Gastroesophageal sphincter (tissue), 3 donors: ENCODE data around the gene KRTAP1-5.

ENCODE experiments used
- CTCF ChIP-seq, 4 experiments: fragments of 200-600 bp in 2 of 4; fragments of 450-650 bp in 2 of 4; sonication (generic) in 1 of 4; IDR thresholded peaks; one replicate each; pipeline ENCODE4 v1.5.1; 2017 to 2019; ENCODE audit warnings: antibody characterized with exemption in 4 of 4, mild to moderate bottlenecking in 2 of 4, moderate library complexity in 2 of 4
- POLR2A ChIP-seq, 2 donors: fragments of 450-650 bp; IDR thresholded peaks; one replicate each; pipeline ENCODE4 v1.6.1; 2017; ENCODE audit warnings: antibody characterized with exemption in 2 of 2, mild to moderate bottlenecking in 2 of 2, moderate library complexity in 1 of 2
- POLR2AphosphoS5 ChIP-seq: sonication (generic); formaldehyde crosslinking; IDR thresholded peaks from one replicate; pipeline ENCODE4 v1.6.1; 2017; ENCODE audit warnings: antibody characterized with exemption

- TF ChIP-seq CTCF (IDR thresholded peaks at IDR 0.05): no peak
- no peak for TF ChIP-seq POLR2AphosphoS5
- no peak for TF ChIP-seq POLR2A (IDR thresholded peaks at IDR 0.05)
Measured at GRCh38 chr17:40995116-40995515, 31.9 kb downstream of the KRTAP1-5 start.
